Stimulated activated CD8-positive, alpha-beta memory T cell treated with anti-CD3 and anti-CD28 coated beads, Interleukin-15, amount 100 ng/mL, for 1 hour (primary cell): Measurements from ENCODE around the gene SYNE2.
"Not testable (repeated sequence)": the region's sequence is repeated elsewhere in the genome, so short reads cannot be mapped to it uniquely, and the experiment has no call there.

Experiments used
- DNase-seq: peaks from one replicate; pipeline ENCODE4 v3.0.0-alpha.2; 2020; ENCODE audit warnings: low read depth

The SYNE2 gene

DNA sequence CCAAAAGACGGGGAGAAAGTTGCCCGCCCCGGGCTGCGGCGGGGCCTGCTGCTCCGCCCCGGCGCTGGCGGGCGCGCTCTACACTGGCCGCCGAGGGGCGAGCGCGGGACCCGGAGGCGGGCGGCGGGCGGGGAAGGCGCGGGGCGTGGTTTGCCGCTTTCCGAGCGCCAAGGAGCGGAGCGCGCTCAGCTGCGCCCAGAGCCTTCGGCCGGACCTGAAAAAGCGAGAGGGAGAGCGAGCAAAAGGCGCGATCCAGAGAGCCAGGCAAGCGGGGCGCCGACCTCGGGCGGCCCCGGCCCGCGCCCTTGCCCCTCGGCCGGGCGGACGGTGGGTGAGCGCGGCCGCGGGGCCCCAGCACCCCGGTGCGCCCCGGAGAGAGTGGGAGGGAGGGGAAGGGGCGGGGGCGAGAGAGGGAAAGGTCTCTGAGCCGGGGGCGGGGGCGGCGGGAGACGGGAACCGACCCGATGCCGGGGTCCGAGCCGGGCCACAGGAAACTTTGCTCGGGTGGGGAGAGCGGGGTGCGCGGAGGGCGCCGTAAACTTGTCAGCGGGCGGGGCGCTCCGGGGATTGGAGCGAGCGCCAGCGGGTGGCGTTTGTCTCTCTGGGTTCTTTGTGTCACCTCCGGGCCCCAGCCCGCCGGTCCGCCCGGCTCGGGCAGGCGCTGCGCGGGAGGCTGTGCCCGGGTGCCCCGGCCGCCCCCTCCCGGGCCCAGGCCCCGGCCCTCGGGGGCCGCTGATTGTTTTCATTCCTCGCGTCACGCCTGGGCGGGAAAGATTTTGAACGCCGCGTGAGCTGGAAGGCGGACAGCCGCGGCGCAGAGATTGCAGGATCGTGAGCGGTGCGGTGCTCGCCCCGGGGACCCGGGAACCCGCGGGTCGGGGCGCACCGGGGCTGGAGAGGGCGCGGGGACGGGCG lies at the start of gene SYNE2:
Gene SYNE2, plus strand, starts transcription at position 188 of the 915 bp plus-strand sequence. CDS start 56,145 bp downstream, outside the sequence.
- peak; percentile 56 for DNase-seq

- not testable (repeated sequence) for DNase-seq
Measured at GRCh38 chr14:63803221-63803791, 49.5 kb upstream of the SYNE2 start.

DNA sequence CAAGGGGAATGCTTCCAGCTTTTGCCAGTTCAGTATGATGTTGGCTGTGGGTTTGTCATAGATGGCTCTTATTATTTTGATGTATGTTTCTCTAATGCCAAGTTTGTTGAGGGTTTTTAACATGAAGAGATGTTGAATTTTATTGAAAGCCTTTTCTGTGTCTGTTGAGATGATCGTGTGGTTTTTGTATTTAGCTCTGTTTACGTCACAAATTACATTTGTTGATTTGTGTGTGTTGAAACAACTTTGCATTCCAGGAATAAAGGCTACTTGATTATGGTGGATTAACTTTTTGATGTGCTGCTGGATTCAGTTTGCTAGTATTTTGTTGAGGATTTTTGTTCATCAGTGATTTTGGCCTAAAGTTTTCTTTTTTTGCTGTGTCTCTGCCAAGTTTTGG lies 46.7 kb upstream of the SYNE2 start:
- DNase-seq, result not testable (repeated sequence)

DNA sequence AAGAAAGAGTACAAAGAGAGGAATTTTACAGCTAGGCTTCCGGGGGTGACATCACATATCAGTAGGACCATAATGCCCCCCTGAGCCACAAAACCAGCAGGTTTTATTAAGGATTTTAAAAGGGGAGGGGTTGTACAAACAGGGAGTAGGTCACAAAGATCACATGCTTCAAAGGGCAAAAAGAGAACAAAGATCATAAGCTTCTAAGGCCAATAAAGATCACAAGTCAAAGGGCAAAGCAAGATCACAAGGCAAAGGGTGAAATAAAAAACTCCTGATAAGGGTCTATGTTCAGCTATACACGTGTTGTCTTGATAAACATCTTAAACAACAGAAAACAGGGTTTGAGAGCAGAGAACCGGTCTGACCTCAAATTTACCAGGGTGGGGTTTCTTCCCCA lies 41.1 kb upstream of the SYNE2 start:
- not testable (repeated sequence) for DNase-seq

DNA sequence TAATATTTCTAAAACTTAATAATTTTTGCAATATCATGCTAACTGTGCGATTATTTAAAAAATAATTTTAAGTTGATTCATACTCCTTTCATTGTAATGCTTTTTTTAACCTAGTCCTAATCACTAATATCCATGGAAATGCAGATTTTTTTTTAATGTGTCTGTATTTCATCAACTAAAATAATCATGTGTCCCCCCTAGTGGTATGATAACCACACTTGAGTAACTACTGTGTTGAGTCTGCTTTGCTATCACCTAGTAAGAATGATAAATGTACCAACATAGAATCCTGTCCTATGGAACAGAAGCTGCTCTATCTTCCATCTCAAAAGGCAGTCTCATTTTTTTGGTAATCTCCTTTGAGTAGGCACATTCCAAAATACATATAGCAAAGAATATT lies 19.1 kb upstream of the SYNE2 start:
- no peak for DNase-seq

GRCh38 chr14:63840981-63841380 lies 11.8 kb upstream of the SYNE2 start:
- DNase-seq, result peak; percentile 54

DNA sequence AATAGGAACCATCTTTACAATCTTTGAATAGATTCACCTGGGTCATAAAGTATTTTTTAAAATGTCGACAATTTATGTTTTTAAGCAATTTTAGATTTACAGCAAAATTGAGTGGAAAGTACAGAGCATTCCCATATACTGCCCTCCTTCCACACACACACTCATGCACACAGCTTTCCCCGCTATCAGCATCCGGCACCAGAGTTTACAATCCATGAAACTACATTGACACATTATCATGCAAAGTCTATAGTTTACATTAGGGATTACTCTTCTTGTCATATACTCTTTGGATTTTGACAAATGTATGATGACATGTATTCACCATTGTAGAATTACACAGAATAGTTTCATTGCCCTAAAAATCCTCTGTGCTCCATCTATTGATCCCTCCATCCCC lies 9.0 kb upstream of the SYNE2 start:
- DNase-seq, result no peak

GRCh38 chr14:63848890-63849289 lies 3.9 kb upstream of the SYNE2 start:
- DNase-seq, result no peak

DNA sequence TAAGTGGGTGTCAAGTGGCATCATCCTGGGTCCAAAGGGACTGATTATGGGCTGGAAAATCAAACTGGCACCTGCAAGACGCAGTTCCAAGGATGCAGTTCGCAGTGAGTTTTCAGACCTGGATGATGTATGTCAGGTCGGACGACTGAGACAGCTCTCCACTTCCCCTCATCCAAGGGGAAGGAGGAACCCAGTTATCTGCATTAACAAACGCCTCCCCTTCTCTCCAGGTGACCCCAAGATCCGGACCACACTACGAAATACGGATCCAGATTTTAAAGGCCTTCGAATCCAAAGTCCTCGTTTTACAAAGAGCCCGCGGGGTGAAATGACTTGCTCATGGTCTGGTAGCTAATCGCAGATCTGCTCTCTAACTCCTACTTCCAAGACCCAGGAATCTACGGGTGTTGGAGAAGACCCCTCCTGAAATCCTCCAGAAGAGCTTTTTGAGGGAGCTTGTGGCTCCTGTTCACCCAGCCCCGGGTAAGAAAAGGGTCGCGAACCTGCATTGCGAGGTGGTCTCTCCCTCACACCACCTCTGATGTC lies 460 bp upstream of the SYNE2 start:
- no peak for DNase-seq

GRCh38 chr14:63853831-63854293 lies 1.1 kb downstream of the SYNE2 start:
- DNase-seq, result no peak

GRCh38 chr14:63854330-63854729 lies 1.5 kb downstream of the SYNE2 start:
- DNase-seq, result no peak

GRCh38 chr14:63855281-63855680 lies 2.5 kb downstream of the SYNE2 start:
- no peak for DNase-seq

DNA sequence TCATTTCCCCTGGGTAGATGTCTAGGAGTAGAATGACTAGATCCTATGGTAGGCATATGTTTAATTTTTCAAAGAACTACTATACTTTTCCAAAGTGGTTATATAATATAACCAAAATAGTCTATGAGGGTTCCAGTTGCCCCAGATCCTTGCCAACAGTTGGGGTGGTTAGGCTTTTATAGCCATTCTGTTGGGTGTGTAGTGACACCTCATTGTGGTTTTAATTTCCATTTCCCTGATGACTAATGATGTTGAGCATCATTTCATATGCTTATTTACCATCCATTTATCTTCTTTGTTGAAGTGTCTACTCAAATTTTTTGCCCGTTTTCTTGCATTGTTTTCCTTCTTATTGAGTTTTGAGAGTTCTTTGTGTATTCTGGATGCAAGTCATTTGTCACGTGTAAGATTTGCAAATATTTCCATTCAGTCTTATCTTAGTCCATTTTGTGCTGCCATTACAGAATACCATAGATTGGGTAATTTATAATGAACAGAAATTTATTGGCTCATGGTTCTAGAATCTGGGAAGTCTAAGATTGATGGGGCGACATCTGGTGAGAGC lies 4.7 kb downstream of the SYNE2 start:
- no peak for DNase-seq

GRCh38 chr14:63860146-63860545 lies 7.3 kb downstream of the SYNE2 start:
- DNase-seq, result no peak

GRCh38 chr14:63862163-63862562 lies 9.4 kb downstream of the SYNE2 start:
- DNase-seq, result no peak

- DNase-seq, result no peak
Measured at GRCh38 chr14:63863004-63863403, 10.2 kb downstream of the SYNE2 start.

- DNase-seq, result not testable (repeated sequence)
Measured at GRCh38 chr14:63864775-63865174, 12.0 kb downstream of the SYNE2 start.

- no peak for DNase-seq
Measured at GRCh38 chr14:63867933-63868921, 15.4 kb downstream of the SYNE2 start.

GRCh38 chr14:63869940-63870752 lies 17.3 kb downstream of the SYNE2 start:
- not testable (repeated sequence) for DNase-seq

- not testable (repeated sequence) for DNase-seq
Measured at GRCh38 chr14:63870753-63871037, 17.9 kb downstream of the SYNE2 start.

DNA sequence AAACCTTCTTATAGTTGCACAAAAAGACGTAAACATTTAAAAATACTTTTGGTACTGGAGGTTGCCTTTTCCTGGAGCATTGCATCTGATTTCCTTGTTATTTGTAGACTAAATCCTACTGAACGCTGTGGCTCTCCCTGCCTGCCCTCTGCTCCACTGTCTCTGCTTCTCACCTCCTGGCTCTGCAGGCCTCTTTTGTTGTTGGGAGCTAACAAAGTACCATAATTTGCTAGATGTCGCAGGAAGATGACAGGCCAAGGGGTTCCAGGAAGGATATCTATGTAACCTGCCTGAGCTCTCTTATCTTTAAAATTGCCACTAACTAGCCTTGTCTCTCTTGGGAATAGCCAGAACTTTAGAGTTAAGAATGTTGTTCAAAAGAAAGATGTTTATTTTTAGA lies 21.4 kb downstream of the SYNE2 start:
- DNase-seq, result no peak
